Measurements from ENCODE around the gene DAPK2. TPM values are rescaled to one million over a fixed set of nuclear protein-coding genes. Genes with fewer than 3 reads are reported as not detected.
"Not testable (repeated sequence)": the region's sequence is repeated elsewhere in the genome, so short reads cannot be mapped to it uniquely, and the experiment has no call there.

The DAPK2 gene
- total and polyA plus RNA-seq, 9 donors, result 0.77 to 6.2 (median 2.0) TPM

DNA sequence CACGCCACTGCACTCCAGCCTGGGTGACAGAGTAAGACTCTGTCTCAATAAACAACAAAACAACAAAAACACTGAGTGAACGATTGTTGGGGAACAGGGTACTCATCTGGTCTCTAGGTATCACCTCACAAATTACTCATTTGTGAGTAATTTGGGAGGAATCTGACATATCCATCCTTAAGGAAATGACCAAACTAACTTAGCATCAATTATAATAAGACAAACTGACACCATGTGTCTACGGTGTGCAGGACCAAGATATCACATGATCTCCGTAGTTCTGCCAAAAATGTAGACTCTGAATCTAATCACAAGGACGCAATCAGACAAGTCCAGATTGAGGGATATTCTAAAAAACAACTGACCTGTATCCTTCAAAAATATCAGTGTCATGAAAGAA lies 12.0 kb upstream of the DAPK2 start:
- Histone ChIP-seq H3K9me3 (no peaks in the 10 kb centered on the region), H3K27ac (no peak overlapping the region), H3K4me3 (no peak overlapping the region), H3K36me3 (no peaks in the 10 kb centered on the region), H3K27me3 (no peaks in the 10 kb centered on the region), H3K4me1 (ENCODE audit: insufficient read depth) (no peaks in the 10 kb centered on the region)
- DNase-seq, result no peak
- intact Hi-C loops (cut with DNase I), result loop anchor here in 1 of 4 donors (10.0 kb wide), 1 partner anchor 143 kb away; no protein-coding TSS in a partner anchor
- no peak for TF ChIP-seq EP300 (IDR thresholded peaks at IDR 0.05)
- no peak for TF ChIP-seq CTCF (IDR thresholded peaks at IDR 0.05)
- no peak for TF ChIP-seq POLR2A (IDR thresholded peaks at IDR 0.05)
- WGBS, 3 donors, result 72 to 82% (median 81%) methylated on average over 5 of the region's 5 CpGs

GRCh38 chr15:64053674-64054073 lies 7.4 kb upstream of the DAPK2 start:
- not testable (repeated sequence) for H3K4me1 ChIP-seq (ENCODE audit: insufficient read depth); H3K27ac ChIP-seq; DNase-seq; H3K4me3 ChIP-seq; H3K27me3 ChIP-seq; H3K9me3 ChIP-seq; H3K36me3 ChIP-seq
- intact Hi-C loops (cut with DNase I), result loop anchor here in 1 of 4 donors (10.0 kb wide), 1 partner anchor 139 kb away; no protein-coding TSS in a partner anchor
- 85 to 90% (median 87%) methylated on average over 12 of the region's 12 CpGs for WGBS, 3 donors

DNA sequence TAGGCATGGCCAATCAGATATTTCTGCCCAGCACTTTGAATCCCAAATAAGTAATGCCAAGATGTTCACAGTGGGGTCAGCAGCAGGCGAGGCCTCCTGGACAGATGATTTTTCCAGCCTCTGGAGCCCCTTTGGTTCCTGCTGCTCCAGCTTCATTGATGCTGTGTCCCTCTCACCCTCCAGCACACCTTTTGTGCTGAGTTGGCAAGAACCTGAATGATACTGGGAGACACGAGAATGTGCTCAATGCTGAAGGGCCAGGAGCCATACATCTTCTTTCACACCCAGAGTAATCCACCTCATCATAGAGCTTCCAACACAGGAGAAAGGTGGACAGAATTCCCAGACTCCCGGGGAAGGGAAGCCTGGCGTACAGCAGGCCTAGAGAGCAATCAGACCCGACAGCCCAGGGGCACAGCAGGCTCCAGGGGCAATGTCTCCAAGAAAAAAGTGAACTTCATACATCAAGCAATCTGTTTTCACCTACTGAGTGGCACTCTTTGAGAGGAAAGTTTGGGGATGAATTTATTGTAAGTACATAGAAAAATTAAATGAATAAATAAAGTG lies 6.7 kb upstream of the DAPK2 start:
- H3K9me3 ChIP-seq, result no peaks in the 10 kb centered on the region

DNA sequence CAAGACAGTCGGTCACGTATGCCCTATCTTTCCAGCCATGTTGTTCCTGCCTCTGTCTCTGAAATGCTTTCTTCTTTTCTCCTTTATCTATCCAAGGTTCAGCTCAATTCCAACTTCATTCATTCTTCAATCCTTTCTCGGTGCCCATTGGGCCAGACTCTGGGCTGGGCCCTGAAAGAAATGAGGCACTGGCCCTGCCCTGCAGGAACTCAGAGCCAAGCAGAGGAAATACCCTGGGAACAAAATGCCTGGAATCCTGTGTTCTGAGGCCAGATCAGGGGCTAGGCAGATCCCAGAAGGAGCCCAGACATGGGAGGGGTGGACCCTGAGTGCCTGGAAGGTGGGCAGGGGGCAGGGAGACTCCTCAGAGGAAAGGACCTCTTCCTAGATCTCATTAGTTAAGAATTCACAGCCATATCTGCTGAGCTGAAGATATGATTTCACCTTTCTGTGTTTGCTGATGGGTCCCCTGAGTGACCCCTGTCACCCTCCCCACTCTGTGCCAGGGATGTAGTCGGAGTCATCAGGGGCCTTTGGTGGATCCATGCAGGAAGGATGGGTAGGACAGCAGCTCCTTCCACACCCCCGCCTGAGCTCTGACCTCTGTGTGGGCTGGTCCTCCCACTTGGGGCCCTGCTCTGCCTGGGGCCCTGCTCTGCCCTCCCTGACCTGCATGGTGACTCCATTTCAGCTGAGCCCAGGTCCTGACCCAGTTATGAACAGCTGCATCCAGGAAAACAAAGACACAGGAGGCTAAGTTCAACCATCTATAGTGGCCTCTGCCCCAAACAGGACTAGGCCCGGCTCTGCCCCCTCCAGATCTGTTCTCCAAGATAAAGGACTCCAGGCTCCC lies 5.3 kb upstream of the DAPK2 start:
- H3K4me3 ChIP-seq, result no peak overlapping the region
- no peaks in the 10 kb centered on the region for H3K9me3 ChIP-seq
- peaks cover 4% of the 10 kb centered on the region for H3K4me1 ChIP-seq (ENCODE audit: insufficient read depth)
- no peak overlapping the region for H3K27ac ChIP-seq
- DNase-seq, result no peak
- no peaks in the 10 kb centered on the region for H3K36me3 ChIP-seq
- 71 to 92% (median 79%) methylated on average over 5 to 6 of the region's 6 CpGs for WGBS, 3 donors
- intact Hi-C loops (cut with DNase I), result loop anchor here in 1 of 4 donors (10.0 kb wide), 1 partner anchor 137 kb away; no protein-coding TSS in a partner anchor
- H3K27me3 ChIP-seq, result no peaks in the 10 kb centered on the region
- TF ChIP-seq CTCF (IDR thresholded peaks at IDR 0.05) (no peak), EP300 (IDR thresholded peaks at IDR 0.05) (no peak), POLR2A (IDR thresholded peaks at IDR 0.05) (no peak)

More for the DNA sequence above, 6.7 kb upstream of the DAPK2 start:
- WGBS, 3 donors, result 90 to 94% (median 90%) methylated on average over 5 of the region's 5 CpGs
- no peak for DNase-seq
- intact Hi-C loops (cut with DNase I), result loop anchor here in 1 of 4 donors (10.0 kb wide), 1 partner anchor 138 kb away; no protein-coding TSS in a partner anchor
- H3K27me3 ChIP-seq, result no peaks in the 10 kb centered on the region
- H3K4me3 ChIP-seq, result no peak overlapping the region
- no peaks in the 10 kb centered on the region for H3K4me1 ChIP-seq (ENCODE audit: insufficient read depth)
- H3K27ac ChIP-seq, result no peak overlapping the region
- no peak for TF ChIP-seq CTCF (IDR thresholded peaks at IDR 0.05)
- no peak for TF ChIP-seq POLR2A (IDR thresholded peaks at IDR 0.05)
- no peak for TF ChIP-seq EP300 (IDR thresholded peaks at IDR 0.05)
- no peaks in the 10 kb centered on the region for H3K36me3 ChIP-seq

DNA sequence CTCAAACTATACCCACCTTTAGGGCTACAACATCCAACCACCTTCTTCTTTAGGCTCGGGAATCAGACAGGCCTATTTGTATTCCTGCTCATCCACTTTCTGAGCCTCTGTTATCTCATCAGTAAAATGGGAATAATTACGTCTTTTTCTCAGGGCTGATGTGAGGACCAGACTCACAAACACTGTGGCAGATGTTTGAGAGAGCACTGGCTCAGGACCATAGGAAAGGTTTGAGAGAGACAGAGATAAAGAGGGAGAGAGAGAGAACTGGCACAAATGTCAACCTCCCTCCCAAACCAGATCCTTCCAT lies 4.8 kb upstream of the DAPK2 start:
- intact Hi-C loops (cut with DNase I), result loop anchor here in 1 of 4 donors (10.0 kb wide), 1 partner anchor 136 kb away; no protein-coding TSS in a partner anchor

More for the DNA sequence above, 4.8 kb upstream of the DAPK2 start:
- Histone ChIP-seq H3K27ac (no peak overlapping the region), H3K4me3 (no peak overlapping the region), H3K4me1 (ENCODE audit: insufficient read depth) (peaks cover 6% of the 10 kb centered on the region), H3K9me3 (no peaks in the 10 kb centered on the region), H3K36me3 (no peaks in the 10 kb centered on the region), H3K27me3 (no peaks in the 10 kb centered on the region)
- 96 to 100% (median 98%) methylated on average over 2 of the region's 2 CpGs for WGBS, 3 donors
- DNase-seq, result no peak
- TF ChIP-seq CTCF (IDR thresholded peaks at IDR 0.05) (no peak), EP300 (IDR thresholded peaks at IDR 0.05) (no peak), POLR2A (IDR thresholded peaks at IDR 0.05) (no peak)
